HEK293 (cell line): ENCODE measurements around the gene HOXC11.

Source experiments
- EGR2 ChIP-seq: fragments of 450-650 bp; formaldehyde crosslinking; IDR thresholded peaks from 2 replicates; pipeline ENCODE4 v1.5.1; 2016; ENCODE audit warnings: low read depth, missing biosample characterization, missing genetic modification characterization
- GLIS1 ChIP-seq: fragments of 450-650 bp; formaldehyde crosslinking; IDR thresholded peaks from 2 replicates; pipeline ENCODE4 v1.5.1; 2016; ENCODE audit warnings: missing biosample characterization, missing genetic modification characterization
- HOXA7 ChIP-seq: sonication (generic); formaldehyde crosslinking; IDR thresholded peaks from 2 replicates; pipeline ENCODE4 v1.8.1; 2022; ENCODE audit warnings: missing genetic modification reagents, borderline replicate concordance
- PRDM1 ChIP-seq: fragments of 450-650 bp; formaldehyde crosslinking; IDR thresholded peaks from 2 replicates; pipeline ENCODE4; 2016; ENCODE audit warnings: missing biosample characterization, missing genetic modification characterization
- REST ChIP-seq: fragments of 450-650 bp; formaldehyde crosslinking; IDR thresholded peaks from 2 replicates; pipeline ENCODE4 v1.5.1; 2016; ENCODE audit warnings: missing biosample characterization, missing genetic modification characterization
- SALL2 ChIP-seq: fragments of 450-650 bp; formaldehyde crosslinking; IDR thresholded peaks from 2 replicates; pipeline ENCODE4 v1.5.0; 2017; ENCODE audit warnings: missing biosample characterization, mild to moderate bottlenecking, missing genetic modification characterization, borderline replicate concordance
- SCRT1 ChIP-seq: fragments of 450-650 bp; formaldehyde crosslinking; IDR thresholded peaks from 2 replicates; pipeline ENCODE4 v1.5.1; 2016; ENCODE audit warnings: missing biosample characterization, missing genetic modification characterization, borderline replicate concordance
- ZBTB20 ChIP-seq: fragments of 450-650 bp; formaldehyde crosslinking; IDR thresholded peaks from 2 replicates; pipeline ENCODE4 v1.5.1; 2016; ENCODE audit warnings: missing biosample characterization, missing genetic modification characterization
- ZBTB26 ChIP-seq: fragments of 450-650 bp; formaldehyde crosslinking; optimal IDR thresholded peaks from 2 replicates; pipeline ENCODE3; 2016; ENCODE audit warnings: missing biosample characterization, mild to moderate bottlenecking, missing genetic modification characterization
- ZFP41 ChIP-seq: fragments of 450-650 bp; formaldehyde crosslinking; IDR thresholded peaks from 2 replicates; pipeline ENCODE4 v1.5.1; 2016; ENCODE audit warnings: missing biosample characterization, missing genetic modification characterization, borderline replicate concordance
- ZNF138 ChIP-seq: fragments of 450-650 bp; formaldehyde crosslinking; IDR thresholded peaks from 2 replicates; pipeline ENCODE4 v1.5.1; 2016; ENCODE audit warnings: missing biosample characterization, missing genetic modification characterization, borderline replicate concordance
- ZNF449 ChIP-seq: fragments of 450-650 bp; formaldehyde crosslinking; IDR thresholded peaks from 2 replicates; pipeline ENCODE4 v1.5.1; 2017; ENCODE audit warnings: missing biosample characterization, mild to moderate bottlenecking, missing genetic modification characterization, moderate library complexity
- ZNF473 ChIP-seq: fragments of 450-650 bp; formaldehyde crosslinking; IDR thresholded peaks from 2 replicates; pipeline ENCODE4 v1.5.1; 2017; ENCODE audit warnings: missing biosample characterization, missing genetic modification characterization
- ZNF488 ChIP-seq: fragments of 450-650 bp; formaldehyde crosslinking; IDR thresholded peaks from 2 replicates; pipeline ENCODE4 v1.5.1; 2016; ENCODE audit warnings: missing biosample characterization, missing genetic modification characterization
- ZNF513 ChIP-seq: fragments of 450-650 bp; IDR thresholded peaks from 2 replicates; pipeline ENCODE4 v1.5.1; 2018; ENCODE audit warnings: missing biosample characterization, missing genetic modification characterization
- ZNF521 ChIP-seq: fragments of 450-650 bp; formaldehyde crosslinking; IDR thresholded peaks from 2 replicates; pipeline ENCODE4 v1.5.1; 2017; ENCODE audit warnings: missing biosample characterization, mild to moderate bottlenecking, missing genetic modification characterization
- ZNF747 ChIP-seq: fragments of 450-650 bp; formaldehyde crosslinking; IDR thresholded peaks from 2 replicates; pipeline ENCODE4 v1.5.1; 2016; ENCODE audit warnings: missing biosample characterization, missing genetic modification characterization

HOXC11 gene

GRCh38 chr12:54019924-54020590, 47.1 kb downstream of the HOXC11 start (continued):
- no peak for TF ChIP-seq REST
- TF ChIP-seq ZBTB26 (tag by site-specific recombination), result no peak
- TF ChIP-seq ZBTB20 (tag by site-specific recombination), result 0 out of 2 replicates have a peak, but pooled peaks have one; percentile 19
- TF ChIP-seq ZNF138 (tag by site-specific recombination), result no peak
- TF ChIP-seq ZNF513, result no peak
- no peak for TF ChIP-seq ZNF521 (tag by site-specific recombination)
- no peak for TF ChIP-seq ZNF747 (tag by site-specific recombination)
- no peak for TF ChIP-seq HOXA7
- TF ChIP-seq PRDM1 (tag by site-specific recombination), result peak; percentile 83
- peak; percentile 38; the same call in 1 of the 2 replicates for TF ChIP-seq GLIS1 (tag by site-specific recombination)
- no peak for TF ChIP-seq ZNF473 (tag by site-specific recombination)
- TF ChIP-seq EGR2 (tag by site-specific recombination), result no peak
- TF ChIP-seq ZFP41 (tag by site-specific recombination), result no peak
- TF ChIP-seq ZNF449, result no peak
- TF ChIP-seq SALL2 (tag by site-specific recombination), result no peak
- TF ChIP-seq ZNF488 (tag by site-specific recombination), result no peak
- TF ChIP-seq SCRT1, result no peak
- TF ChIP-seq, all 188 proteins: peak for 16
